WERI-Rb-1 (cell line): ENCODE data around the gene DDX4.

ENCODE experiments used
- DNase-seq: peaks from one replicate; pipeline ENCODE4 v3.0.0-alpha.2; 2020
- H3K27ac ChIP-seq: fragments of 250-450 bp; sonication (Bioruptor Pico); 2 replicates; pipeline ENCODE4 v1.5.1; 2020; ENCODE audit warnings: mild to moderate bottlenecking, moderate library complexity
- H3K27me3 ChIP-seq: fragments of 250-450 bp; sonication (Bioruptor Pico); 2 replicates; pipeline ENCODE4 v1.5.1; 2021; ENCODE audit warnings: mild to moderate bottlenecking, low read depth, moderate library complexity; ENCODE audit not compliant: insufficient read depth, severe bottlenecking
- H3K36me3 ChIP-seq: fragments of 250-450 bp; sonication (Bioruptor Pico); 2 replicates; pipeline ENCODE4 v1.5.1; 2020; ENCODE audit warnings: mild to moderate bottlenecking, moderate library complexity
- H3K4me3 ChIP-seq: 2 replicates; pipeline ENCODE4 v1.5.1; 2011; ENCODE audit warnings: low read depth, mild to moderate bottlenecking, control low read depth, low read length
- H3K9me3 ChIP-seq: fragments of 250-450 bp; sonication (Bioruptor Pico); 2 replicates; pipeline ENCODE4 v1.5.1; 2021; ENCODE audit warnings: mild to moderate bottlenecking, moderate library complexity; ENCODE audit not compliant: severe bottlenecking
- TF ChIP-seq, protein P1 (sequence below): IDR thresholded peaks from 2 replicates; pipeline ENCODE4 v1.5.1; 2011; ENCODE audit warnings: low read depth, mild to moderate bottlenecking, control low read depth, inconsistent platforms, low read length

The DDX4 gene

DNA sequence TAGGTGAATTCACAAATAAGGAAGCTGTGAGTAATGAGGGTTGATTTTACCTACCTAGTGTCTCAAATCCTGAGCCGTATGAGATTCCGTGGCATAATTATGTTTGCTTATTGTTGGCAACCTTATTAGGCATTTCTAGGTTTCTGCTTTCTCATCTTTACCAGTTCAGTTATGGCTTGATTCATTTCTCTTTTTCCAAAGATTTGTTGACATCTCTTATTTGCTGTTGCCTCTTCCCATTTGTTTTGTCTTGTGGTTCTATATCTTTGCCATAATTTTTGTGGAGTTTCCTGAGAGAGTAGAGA is 113.8 kb downstream of the DDX4 start:
- no peak for DNase-seq
- TF ChIP-seq, protein P1, sequence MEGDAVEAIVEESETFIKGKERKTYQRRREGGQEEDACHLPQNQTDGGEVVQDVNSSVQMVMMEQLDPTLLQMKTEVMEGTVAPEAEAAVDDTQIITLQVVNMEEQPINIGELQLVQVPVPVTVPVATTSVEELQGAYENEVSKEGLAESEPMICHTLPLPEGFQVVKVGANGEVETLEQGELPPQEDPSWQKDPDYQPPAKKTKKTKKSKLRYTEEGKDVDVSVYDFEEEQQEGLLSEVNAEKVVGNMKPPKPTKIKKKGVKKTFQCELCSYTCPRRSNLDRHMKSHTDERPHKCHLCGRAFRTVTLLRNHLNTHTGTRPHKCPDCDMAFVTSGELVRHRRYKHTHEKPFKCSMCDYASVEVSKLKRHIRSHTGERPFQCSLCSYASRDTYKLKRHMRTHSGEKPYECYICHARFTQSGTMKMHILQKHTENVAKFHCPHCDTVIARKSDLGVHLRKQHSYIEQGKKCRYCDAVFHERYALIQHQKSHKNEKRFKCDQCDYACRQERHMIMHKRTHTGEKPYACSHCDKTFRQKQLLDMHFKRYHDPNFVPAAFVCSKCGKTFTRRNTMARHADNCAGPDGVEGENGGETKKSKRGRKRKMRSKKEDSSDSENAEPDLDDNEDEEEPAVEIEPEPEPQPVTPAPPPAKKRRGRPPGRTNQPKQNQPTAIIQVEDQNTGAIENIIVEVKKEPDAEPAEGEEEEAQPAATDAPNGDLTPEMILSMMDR, result no peak

DNA sequence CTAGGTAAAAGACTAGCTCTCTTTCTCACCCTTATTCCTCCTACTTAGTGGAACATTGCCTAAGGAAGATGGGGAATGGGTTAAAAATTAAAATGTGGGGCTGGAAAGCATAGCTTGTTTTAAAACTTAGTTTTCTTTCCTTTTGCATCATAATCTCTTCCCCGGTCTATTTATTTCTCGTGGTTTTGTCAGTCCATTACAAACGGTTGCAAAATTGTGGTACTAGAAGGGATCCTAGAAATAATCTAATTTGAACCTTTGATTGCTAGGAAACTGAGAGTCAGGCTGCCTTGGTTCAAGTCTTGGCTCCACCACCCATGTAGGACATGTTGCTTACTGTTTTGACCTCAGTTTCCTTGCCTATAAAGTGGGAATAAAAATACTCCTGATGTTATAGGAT is 114.6 kb downstream of the DDX4 start:
- no peaks in the 10 kb centered on the region for H3K9me3 ChIP-seq
- no peak for DNase-seq

More for the DNA sequence above, 113.8 kb downstream of the DDX4 start:
- Histone ChIP-seq H3K36me3 (no peaks in the 10 kb centered on the region), H3K9me3 (no peaks in the 10 kb centered on the region), H3K27ac (no peak overlapping the region), H3K4me3 (no peak overlapping the region), H3K27me3 (no peaks in the 10 kb centered on the region)

DNA sequence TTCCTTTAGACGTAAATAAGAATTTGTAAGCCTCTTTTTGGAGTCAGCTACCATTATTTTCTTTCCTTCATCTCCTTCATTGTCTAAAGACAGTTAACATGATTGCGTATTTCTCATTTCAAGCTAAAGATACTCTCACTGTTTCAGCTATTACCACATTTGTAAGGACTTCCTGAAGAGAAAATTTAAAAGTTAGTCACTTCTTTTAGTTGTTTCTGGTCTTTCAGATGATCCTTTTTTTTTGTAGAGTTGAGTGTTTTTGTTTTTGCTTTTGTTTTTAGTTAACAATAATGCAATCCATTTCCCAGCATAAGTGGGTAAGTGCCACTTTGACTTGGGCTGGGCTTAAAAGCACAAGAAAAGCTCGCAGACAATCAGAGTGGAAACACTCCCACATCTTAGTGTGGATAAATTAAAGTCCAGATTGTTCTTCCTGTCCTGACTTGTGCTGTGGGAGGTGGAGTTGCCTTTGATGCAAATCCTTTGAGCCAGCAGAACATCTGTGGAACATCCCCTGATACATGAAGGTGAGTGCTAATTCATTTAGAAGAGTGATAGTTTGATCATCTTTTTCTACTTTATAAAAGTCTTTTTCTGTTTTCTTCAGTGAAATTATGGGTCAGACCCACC is 115.3 kb downstream of the DDX4 start:
- no peaks in the 10 kb centered on the region for H3K9me3 ChIP-seq
- no peaks in the 10 kb centered on the region for H3K27me3 ChIP-seq
- no peak overlapping the region for H3K4me3 ChIP-seq
- DNase-seq, result no peak
- no peak overlapping the region for H3K27ac ChIP-seq
- TF ChIP-seq, protein P1, result no peak
- no peaks in the 10 kb centered on the region for H3K36me3 ChIP-seq

More for the DNA sequence above, 114.6 kb downstream of the DDX4 start:
- Histone ChIP-seq H3K4me3 (no peak overlapping the region), H3K27ac (no peak overlapping the region), H3K27me3 (no peaks in the 10 kb centered on the region), H3K36me3 (no peaks in the 10 kb centered on the region)
- TF ChIP-seq, protein P1, result no peak

DNA sequence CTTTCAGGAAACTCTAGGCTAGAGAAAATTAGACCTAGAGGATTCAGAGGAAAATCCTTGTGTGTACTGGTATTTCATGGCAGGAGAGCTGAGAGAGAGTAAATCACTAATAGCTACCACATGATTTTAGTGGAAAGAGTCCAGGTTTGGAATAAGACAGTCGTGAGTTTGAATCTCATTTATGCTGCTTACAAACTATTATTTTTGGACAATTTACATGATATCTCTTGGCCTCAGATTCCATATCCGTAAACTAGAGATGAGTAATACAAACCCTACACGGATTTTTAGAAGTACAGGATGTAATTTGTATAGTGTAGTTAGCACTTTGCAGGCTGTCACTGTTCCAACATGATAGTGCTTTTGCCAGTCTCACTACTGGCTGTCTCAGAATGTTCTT is 116.0 kb downstream of the DDX4 start:
- DNase-seq, result no peak
- H3K4me3 ChIP-seq, result no peak overlapping the region
- TF ChIP-seq, protein P1, result no peak
- H3K9me3 ChIP-seq, result no peaks in the 10 kb centered on the region
- no peak overlapping the region for H3K27ac ChIP-seq
- H3K27me3 ChIP-seq, result no peaks in the 10 kb centered on the region
- H3K36me3 ChIP-seq, result no peaks in the 10 kb centered on the region

DNA sequence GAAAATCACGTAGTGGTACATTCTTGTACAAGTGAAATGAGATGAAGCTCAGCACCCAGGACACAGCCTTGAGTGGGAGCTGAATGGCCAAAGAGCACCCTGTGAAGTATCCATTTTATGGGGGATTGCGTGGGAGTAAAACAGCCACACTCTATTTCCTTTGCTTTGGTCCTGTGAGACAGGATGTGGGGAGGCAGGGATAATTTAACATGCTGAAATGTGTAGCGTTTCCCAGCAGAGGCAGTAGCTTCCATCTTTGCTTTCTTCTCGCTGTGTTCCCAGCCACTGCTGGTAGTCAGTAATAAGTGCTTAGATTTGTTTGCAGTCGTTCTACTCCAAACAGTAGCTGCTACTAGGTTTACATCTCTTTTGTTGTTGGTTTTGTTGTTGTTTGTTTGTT is 117.6 kb downstream of the DDX4 start:
- TF ChIP-seq, protein P1, result no peak
- no peak overlapping the region for H3K27ac ChIP-seq
- H3K9me3 ChIP-seq, result no peaks in the 10 kb centered on the region
- no peaks in the 10 kb centered on the region for H3K27me3 ChIP-seq
- H3K4me3 ChIP-seq, result no peak overlapping the region
- H3K36me3 ChIP-seq, result no peaks in the 10 kb centered on the region
- DNase-seq, result no peak
